Kidney (tissue), 14 donors: ENCODE data around the gene UGDH. TPM values are rescaled to one million over a fixed set of nuclear protein-coding genes. Genes with fewer than 3 reads are reported as not detected.

Experiments
- DNase-seq, 5 donors: peaks; one replicate each; pipeline ENCODE4 v3.0.0-alpha.2; 2013 to 2020
- FAIRE-seq: peaks from 2 replicates; lab custom pipeline; 2012; peaks lifted over from hg19 to GRCh38; lab: Jason Lieb, UNC
- H3K27ac ChIP-seq, 2 donors: one replicate each; pipeline ENCODE4 v1.7.0; 2013; ENCODE audit warnings: low read depth in 2 of 2, low read length in 2 of 2, inconsistent platforms in 1 of 2
- H3K27me3 ChIP-seq: one replicate; pipeline ENCODE4 v1.7.1; 2013; ENCODE audit warnings: low read length, inconsistent platforms; ENCODE audit not compliant: control insufficient read depth, insufficient read depth
- H3K36me3 ChIP-seq, 3 donors: one replicate each; pipeline versions ENCODE4 v1.7.0 to v1.7.1; 2013; ENCODE audit warnings: low read length in 3 of 3, control low read depth in 1 of 3, inconsistent platforms in 1 of 3; ENCODE audit not compliant: insufficient read depth in 3 of 3, control insufficient read depth in 2 of 3
- H3K4me1 ChIP-seq, 3 donors: one replicate each; pipeline versions ENCODE4 v1.7.0 to v1.7.1; 2013; ENCODE audit warnings: low read length in 3 of 3, inconsistent platforms in 1 of 3, low read depth in 1 of 3; ENCODE audit not compliant: control insufficient read depth in 2 of 3, insufficient read depth in 2 of 3
- H3K4me3 ChIP-seq, 3 donors: one replicate each; pipeline versions ENCODE4 v1.7.0 to v1.8.1; 2013; ENCODE audit warnings: low read length in 3 of 3, control low read depth in 1 of 3, inconsistent platforms in 1 of 3
- H3K9ac ChIP-seq, 3 donors: one replicate each; pipeline versions ENCODE4 v1.7.0 to v1.7.1; 2013; ENCODE audit warnings: low read length in 3 of 3, control low read depth in 1 of 3, inconsistent platforms in 1 of 3
- H3K9me3 ChIP-seq, 3 donors: one replicate each; pipeline versions ENCODE4 v1.7.0 to v1.7.1; 2013; ENCODE audit warnings: low read length in 3 of 3, control low read depth in 1 of 3, inconsistent platforms in 1 of 3; ENCODE audit not compliant: control insufficient read depth in 2 of 3, insufficient read depth in 1 of 3
- intact Hi-C: fragments of 100-400 bp; cut with DNase I; formaldehyde crosslinking; loops from one replicate; pipeline ENCODE4 v1.11.1; 2022
- polyA plus RNA-seq: library from polyadenylated mRNA; stranded (reverse); fragments of 350-450 nt; fragmentation: Illumina TruSeq; extraction: RNeasy Lipid Tissue Mini Kit (QIAGEN cat#74804); gene quantifications from one replicate; pipeline ENCODE4 v1.2.3, GENCODE V29; 2014; ENCODE audit warnings: low read depth, low replicate concordance; ENCODE audit not compliant: insufficient read depth
- total RNA-seq: library from RNA; stranded (reverse); fragmentation: NEBNext Ultra II Directional; extraction: Animal tissue kit (Norgen Biotek cat#: 25700); gene quantifications from one replicate; pipeline ENCODE4 v1.2.1, GENCODE V29; 2021
- TF ChIP-seq, protein P1 (sequence below): IDR thresholded peaks from 3 replicates; pipeline ENCODE4 v1.5.1; 2012; ENCODE audit warnings: mild to moderate bottlenecking, moderate library complexity, borderline replicate concordance; ENCODE audit not compliant: insufficient read depth; ENCODE audit errors: extremely low read depth
- donor health status: control.
- donor health status: control.
- donor health status: control.
- donor health status: control.
- donor health status: control.
- donor health status: DM: yes; HTN: yes; CAD: no.
- donor health status: Normal renal cell carcinoma (clear cell type).

UGDH gene
- total and polyA plus RNA-seq, 2 donors from 2014 or later, result 28.2 to 79.4 TPM

DNA sequence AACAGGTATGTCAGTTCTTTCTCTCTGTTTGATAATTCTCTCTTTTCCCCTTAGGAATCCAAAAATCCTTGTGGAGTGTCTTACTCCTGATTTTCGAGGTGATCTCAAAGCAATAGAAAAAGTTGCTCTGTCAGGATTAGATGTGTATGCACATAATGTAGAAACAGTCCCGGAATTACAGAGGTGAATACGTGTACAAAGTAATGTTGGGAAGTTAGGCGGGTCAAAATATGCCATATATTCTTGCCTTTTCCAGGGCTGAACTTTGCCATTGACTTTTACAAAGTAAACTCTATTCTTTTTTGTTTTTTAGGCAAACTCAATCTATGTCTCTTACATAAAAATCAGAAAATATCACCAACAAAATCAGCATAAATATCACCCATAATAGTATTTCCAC lies 59.8 kb downstream of the UGDH start:
- no peak overlapping the region for H3K4me3 ChIP-seq
- H3K4me1 ChIP-seq, result peaks cover 0 to 13% (median 0%) of the 10 kb centered on the region in 3 donors
- H3K36me3 ChIP-seq, result peaks cover 0 to 15% (median 0%) of the 10 kb centered on the region in 3 donors
- FAIRE-seq (no peak), DNase-seq (no peak)
- no peaks in the 10 kb centered on the region for H3K27me3 ChIP-seq
- H3K9ac ChIP-seq, result peak overlapping the region in 1 of 3 donors; percentile 31
- intact Hi-C loops, result no loop called here
- no peak overlapping the region for H3K27ac ChIP-seq
- TF ChIP-seq, protein P1, sequence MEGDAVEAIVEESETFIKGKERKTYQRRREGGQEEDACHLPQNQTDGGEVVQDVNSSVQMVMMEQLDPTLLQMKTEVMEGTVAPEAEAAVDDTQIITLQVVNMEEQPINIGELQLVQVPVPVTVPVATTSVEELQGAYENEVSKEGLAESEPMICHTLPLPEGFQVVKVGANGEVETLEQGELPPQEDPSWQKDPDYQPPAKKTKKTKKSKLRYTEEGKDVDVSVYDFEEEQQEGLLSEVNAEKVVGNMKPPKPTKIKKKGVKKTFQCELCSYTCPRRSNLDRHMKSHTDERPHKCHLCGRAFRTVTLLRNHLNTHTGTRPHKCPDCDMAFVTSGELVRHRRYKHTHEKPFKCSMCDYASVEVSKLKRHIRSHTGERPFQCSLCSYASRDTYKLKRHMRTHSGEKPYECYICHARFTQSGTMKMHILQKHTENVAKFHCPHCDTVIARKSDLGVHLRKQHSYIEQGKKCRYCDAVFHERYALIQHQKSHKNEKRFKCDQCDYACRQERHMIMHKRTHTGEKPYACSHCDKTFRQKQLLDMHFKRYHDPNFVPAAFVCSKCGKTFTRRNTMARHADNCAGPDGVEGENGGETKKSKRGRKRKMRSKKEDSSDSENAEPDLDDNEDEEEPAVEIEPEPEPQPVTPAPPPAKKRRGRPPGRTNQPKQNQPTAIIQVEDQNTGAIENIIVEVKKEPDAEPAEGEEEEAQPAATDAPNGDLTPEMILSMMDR, result no peak
- no peaks in the 10 kb centered on the region for H3K9me3 ChIP-seq

DNA sequence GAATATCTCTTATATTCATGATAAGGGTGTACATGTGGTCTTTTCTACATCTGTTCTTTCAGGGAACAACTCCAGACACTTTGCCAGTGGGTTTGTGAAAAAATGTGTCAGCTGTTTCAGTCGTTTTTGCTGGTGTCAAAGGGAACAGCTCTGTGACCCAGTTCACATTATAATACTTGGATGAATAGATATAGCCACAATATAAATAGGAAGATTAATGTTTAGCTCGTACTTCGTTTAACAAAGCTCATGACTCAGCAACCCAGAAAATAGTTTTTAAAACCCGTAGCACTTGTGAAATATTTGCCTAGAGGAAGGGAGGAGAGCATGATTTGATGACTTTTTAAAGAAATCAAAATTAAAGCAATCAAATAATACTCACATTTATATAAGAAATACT lies 60.5 kb downstream of the UGDH start:
- Histone ChIP-seq H3K4me3 (no peak overlapping the region), H3K9ac (no peak overlapping the region), H3K9me3 (no peaks in the 10 kb centered on the region), H3K4me1 (peaks cover 0 to 13% (median 0%) of the 10 kb centered on the region in 3 donors), H3K36me3 (peaks cover 0 to 15% (median 0%) of the 10 kb centered on the region in 3 donors), H3K27ac (peak overlapping the region in 1 of 2 donors; percentile 36), H3K27me3 (no peaks in the 10 kb centered on the region)
- intact Hi-C loops, result no loop called here
- peak; percentile 92 for FAIRE-seq
- no peak for DNase-seq
- TF ChIP-seq, protein P1, result no peak

DNA sequence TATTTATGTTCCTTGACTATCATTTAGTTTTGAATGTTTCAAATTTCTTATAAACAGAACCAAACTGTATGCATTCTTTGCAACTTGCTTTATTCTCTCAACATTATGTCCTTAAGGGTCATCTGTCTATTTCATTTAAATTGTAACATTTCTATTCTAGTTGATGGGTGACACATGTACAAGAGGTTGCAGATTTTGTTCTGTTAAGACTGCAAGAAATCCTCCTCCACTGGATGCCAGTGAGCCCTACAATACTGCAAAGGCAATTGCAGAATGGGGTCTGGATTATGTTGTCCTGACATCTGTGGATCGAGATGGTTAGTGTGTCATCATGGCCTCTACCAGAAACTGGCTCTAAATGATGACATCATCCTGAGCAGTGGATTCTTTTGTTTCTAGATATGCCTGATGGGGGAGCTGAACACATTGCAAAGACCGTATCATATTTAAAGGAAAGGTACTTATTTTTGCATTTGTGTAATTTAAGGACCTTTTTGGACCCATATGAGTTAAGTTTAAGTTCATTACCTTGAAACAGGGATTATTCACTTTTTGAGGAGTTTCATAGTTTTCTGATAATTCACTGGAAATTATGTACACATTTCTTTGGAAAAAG lies 62.2 kb downstream of the UGDH start:
- no peak for FAIRE-seq

More for the DNA sequence above, 62.2 kb downstream of the UGDH start:
- intact Hi-C loops, result no loop called here
- Histone ChIP-seq H3K27me3 (no peaks in the 10 kb centered on the region), H3K36me3 (peaks cover 0 to 15% (median 0%) of the 10 kb centered on the region in 3 donors), H3K4me1 (peaks cover 0 to 12% (median 0%) of the 10 kb centered on the region in 3 donors), H3K27ac (no peak overlapping the region), H3K9ac (no peak overlapping the region), H3K4me3 (no peak overlapping the region), H3K9me3 (no peaks in the 10 kb centered on the region)
- TF ChIP-seq, protein P1, result no peak
- DNase-seq, result no peak
